Colon (tissue), 2 donors: ENCODE measurements around the gene DTWD2.
"Not testable (repeated sequence)": the region's sequence is repeated elsewhere in the genome, so short reads cannot be mapped to it uniquely, and the experiment has no call there.

ENCODE experiments used
- FAIRE-seq: peaks from 2 replicates; lab custom pipeline; 2012; peaks lifted over from hg19 to GRCh38; lab: Jason Lieb, UNC
- donor health status: control.
- donor health status: control.

The DTWD2 gene

DNA sequence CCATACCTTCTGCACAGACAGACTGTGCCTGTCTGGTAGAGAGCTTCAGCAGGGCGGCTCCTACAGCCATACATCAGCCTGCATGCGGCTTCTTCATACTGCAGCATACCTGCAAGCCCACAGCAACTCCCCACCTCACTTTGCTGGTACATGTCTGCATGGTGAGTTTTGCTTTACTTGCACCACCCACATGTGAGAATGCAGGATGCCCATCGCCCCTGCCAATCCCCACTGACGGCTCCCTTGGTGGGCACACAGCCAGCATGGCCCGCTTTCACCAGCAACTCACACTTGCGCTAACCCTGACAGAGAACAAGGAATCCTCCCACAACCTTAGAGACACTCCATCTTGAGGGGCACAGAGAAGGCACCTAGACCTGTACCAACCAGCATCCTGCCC lies 114.9 kb downstream of the DTWD2 start:
- no peak for FAIRE-seq

GRCh38 chr5:118863345-118863744 lies 125.0 kb downstream of the DTWD2 start:
- no peak for FAIRE-seq

- no peak for FAIRE-seq
Observed at GRCh38 chr5:118862596-118862995, 125.8 kb downstream of the DTWD2 start.

DNA sequence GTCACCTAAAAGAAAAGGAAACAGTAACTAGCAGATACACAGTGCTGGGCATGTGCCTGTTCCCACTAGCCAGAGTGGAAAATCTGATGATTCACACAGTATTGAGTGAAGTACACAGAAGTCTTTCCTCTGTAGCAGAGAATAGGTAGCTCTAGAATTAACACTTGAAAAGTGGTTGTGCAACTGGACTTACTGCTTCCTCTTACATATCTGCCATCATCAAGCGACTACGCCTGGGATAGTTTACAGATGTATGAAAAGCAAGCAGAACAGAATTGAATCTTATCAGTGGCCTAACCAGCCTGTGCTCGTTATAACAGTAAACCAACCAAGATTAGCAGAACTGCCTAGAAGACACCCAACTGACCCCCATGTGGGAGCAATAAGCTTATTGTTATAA lies 130.6 kb downstream of the DTWD2 start:
- no peak for FAIRE-seq

GRCh38 chr5:118854819-118855218 lies 133.5 kb downstream of the DTWD2 start:
- FAIRE-seq, result no peak

- not testable (repeated sequence) for FAIRE-seq
Observed at GRCh38 chr5:118851785-118852184, 136.6 kb downstream of the DTWD2 start.

DNA sequence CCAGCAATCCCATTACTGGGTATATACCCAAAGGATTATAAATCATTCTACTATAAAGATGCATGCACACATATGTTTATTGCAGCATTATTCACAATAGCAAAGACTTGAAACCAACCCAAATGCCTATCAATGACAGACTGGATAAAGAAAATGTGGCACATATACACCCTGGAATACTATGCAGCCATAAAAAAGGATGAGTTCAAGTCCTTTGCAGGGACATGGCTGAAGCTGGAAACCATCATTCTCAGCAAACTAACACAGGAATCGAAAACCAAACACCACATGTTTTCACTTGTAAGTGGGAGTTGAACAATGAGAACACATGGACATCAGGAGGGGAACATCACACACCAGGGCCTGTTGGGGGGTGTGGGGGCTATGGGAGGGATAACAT lies 138.8 kb downstream of the DTWD2 start:
- FAIRE-seq, result not testable (repeated sequence)

DNA sequence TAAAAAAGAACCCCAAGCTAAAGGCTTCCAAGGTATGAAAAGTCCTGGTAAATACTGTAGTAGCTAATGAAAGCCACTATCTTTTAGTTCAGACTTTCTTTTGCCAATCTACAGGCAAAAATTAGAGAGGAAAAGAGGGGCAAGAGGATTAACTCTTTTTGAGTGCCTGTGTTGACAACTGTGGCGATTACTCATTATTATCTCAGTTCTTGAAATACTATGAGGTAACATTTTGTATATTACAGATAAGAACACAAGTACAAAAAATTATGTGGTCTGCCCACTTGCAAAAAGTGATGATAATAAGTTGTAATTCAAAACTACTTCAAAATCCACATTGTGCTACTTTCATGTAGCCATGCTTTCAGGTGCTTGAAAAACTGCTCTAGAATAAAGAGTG lies 144.0 kb downstream of the DTWD2 start:
- no peak for FAIRE-seq

GRCh38 chr5:118834710-118835109 lies 153.6 kb downstream of the DTWD2 start:
- FAIRE-seq, result no peak

DNA sequence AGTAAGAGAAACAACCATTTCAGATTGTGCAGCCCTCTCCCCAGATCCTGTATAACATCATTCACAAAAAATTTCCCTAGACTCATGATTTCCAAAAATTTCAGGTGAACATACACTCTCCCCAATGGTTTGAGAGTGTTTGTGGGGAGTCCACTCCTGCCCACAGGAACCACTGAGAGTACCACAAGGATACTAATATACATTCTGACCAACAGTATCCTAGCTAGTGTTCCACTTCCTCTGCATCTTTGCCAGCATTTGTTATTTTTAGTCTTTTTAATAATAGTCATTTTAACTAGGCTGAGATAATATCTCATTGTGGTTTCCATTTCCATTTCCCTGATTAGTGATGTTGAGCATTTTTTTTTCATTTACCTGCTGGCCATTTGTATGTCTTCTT lies 155.4 kb downstream of the DTWD2 start:
- no peak for FAIRE-seq

- FAIRE-seq, result no peak
Observed at GRCh38 chr5:118825226-118825625, 163.1 kb downstream of the DTWD2 start.

GRCh38 chr5:118818604-118819003 lies 169.7 kb downstream of the DTWD2 start:
- FAIRE-seq, result no peak

GRCh38 chr5:118808441-118808840 lies 179.9 kb downstream of the DTWD2 start:
- FAIRE-seq, result no peak

DNA sequence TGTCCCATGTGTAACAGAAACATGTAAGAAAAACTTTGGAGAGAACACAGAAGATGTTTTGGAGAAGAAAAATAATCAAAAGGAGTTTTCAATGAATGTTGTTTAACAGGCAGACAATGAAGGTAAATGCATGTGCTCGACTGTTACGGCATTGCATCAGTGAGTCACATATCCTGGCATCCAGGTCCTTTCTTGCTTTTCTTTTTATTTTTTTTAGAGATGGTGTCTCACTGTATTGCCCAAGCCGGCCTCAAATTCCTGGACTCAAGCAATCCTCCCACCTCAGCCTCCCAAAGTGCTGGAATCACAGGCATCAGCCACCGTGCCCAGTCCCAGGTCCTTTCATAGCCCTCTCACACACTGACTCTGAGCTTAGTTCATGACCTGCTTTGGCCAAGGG lies 181.8 kb downstream of the DTWD2 start:
- no peak for FAIRE-seq

DNA sequence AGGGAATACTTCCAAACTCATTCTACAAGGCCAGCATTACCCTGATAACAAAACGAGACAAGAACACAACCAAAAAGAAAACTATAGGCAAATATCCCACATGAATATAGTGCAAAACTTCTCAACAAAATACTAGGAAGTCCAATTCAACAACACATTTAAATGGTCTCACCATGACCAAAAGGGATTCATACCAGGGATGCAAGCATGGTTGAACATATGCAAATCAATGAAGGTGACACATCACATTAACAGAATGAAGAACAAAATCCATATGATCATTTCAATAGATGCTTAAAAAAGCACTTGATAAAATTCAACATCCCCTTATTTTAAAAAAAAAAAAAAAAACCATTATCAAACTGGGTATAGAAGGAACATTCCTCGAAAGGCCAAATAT lies 186.0 kb downstream of the DTWD2 start:
- no peak for FAIRE-seq

DNA sequence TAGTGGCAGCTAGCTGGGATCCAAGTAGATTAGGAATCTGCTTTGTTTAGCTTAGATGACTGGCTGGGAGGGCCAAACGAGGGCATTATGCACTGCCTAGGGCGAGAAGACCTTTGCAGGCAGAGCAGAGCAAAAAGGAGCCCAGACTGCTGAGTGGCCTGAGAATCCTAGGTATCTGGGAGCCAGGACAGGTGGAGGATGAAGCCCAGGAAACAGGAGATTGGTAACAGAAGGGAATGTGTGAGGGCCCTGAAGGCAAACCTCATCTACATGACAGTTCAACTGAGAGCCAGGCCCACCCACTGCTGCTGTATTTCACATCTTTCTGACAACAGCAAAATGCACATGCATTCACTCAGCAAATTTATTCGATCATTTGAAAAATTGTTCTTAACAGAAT lies 192.3 kb downstream of the DTWD2 start:
- FAIRE-seq, result no peak

- FAIRE-seq, result no peak
Observed at GRCh38 chr5:118794281-118794680, 194.1 kb downstream of the DTWD2 start.

GRCh38 chr5:118793652-118794051 lies 194.7 kb downstream of the DTWD2 start:
- no peak for FAIRE-seq

DNA sequence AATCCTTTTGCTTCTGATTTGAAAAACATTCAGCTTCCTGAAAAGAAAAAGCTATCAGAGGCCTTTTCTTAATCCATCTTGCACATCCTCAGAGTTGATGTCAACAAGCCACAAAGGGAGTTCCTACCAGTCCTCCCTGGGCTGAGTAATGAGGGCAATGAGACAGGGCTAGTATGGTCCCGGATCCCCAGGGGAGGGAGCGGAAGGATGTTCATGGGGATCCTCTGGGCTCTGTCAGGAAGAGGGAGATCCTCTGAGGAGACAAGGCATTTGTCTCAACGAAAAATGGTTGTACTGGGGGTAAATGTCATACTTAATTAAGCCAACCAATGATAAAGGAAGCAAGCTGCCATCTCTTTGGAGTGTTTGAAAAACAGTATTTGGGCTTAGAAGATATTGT lies 195.3 kb downstream of the DTWD2 start:
- FAIRE-seq, result no peak

- no peak for FAIRE-seq
Observed at GRCh38 chr5:118791926-118792734, 196.2 kb downstream of the DTWD2 start.

DNA sequence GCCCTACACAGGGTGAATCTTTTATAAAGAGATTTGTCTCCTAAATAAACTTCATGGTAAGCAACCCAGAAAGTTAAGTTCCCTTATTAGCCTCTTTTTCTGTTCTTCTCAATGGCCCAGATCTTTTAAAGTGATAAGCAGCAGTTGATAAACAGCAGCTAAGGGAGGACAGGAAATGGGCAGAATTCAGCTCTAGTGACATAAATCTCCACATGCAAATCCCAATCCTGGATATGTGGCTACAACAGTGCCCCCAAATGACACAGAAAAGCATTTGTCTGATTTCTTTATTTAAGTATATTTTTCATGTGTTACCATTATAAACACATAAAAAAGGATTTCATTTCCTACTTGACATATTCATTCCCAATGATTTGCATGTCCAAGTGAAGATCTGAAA lies 199.0 kb downstream of the DTWD2 start:
- FAIRE-seq, result no peak

GRCh38 chr5:118788351-118788750 lies 200.0 kb downstream of the DTWD2 start:
- FAIRE-seq, result no peak
